Measurements from ENCODE around the gene IRAK1.

The IRAK1 gene

DNA sequence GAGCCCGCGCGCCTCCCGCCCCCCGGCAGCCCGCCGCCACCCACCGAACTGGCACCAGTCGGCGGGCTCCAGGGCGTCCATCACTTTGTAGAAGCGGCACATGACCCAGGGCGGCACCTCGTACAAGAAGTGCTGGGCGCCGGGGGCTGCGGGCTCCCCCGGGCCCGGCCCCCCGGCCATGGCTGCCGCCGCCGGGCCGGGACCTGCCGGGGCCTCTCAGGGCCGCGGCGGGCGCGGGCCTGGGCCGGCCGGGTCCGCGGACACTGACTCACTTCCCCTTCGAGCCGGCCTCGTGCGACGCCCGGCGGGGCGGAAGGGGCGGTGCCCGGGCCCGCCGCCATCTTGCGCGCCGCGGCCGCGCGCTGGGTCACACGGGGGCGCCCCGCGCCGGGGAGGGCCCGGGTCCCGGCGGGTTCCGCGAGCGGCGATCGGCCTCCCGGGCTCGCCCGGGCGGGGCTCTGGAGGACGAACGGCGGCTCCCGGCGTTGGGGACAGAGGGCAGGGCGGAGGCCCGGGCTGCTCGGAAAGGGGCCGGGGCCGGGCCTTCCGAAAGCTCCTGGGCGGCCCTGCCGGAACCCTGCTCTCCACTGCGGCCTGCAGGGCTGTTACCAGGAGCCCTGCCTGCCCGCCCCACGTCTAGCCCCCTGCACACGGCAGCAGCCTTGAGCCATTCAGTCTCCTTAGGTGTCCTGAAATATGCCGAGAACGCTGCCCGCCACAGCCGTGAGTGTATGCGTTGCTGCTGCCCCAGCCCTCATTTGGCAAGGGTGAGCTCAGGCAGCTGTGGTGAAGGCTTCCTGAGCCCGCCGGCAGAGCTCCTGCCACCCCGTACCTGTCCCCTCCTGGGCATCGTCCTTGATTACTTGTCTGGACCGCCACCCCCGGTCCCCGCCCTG is at the start of gene IRAK1:
Gene IRAK1, minus strand, starts transcription at position 270 of the 896 bp plus-strand sequence. Its CDS starts 90 bp downstream, at position 180.
- peak; percentile 51 for DNase-seq

DNA sequence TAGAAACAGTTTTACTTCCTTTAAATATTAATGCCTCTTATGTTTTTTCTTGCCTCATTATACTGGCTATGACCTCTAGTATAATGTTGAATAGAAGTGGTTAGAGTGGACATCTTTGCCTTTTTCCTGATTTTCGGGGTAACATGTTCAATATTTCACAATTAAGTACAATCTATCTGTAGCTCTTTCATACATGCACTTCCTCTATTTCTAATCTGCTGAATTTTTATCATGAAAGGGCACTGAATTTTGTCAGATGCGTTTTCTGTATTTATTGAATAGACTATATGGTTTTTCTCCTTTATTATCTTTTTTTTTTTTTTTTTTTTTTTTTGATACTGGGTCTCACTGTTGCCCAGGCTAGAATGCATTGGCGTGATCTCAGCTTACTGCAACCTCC is 48.9 kb upstream of the IRAK1 start:
- no peak for DNase-seq

DNA sequence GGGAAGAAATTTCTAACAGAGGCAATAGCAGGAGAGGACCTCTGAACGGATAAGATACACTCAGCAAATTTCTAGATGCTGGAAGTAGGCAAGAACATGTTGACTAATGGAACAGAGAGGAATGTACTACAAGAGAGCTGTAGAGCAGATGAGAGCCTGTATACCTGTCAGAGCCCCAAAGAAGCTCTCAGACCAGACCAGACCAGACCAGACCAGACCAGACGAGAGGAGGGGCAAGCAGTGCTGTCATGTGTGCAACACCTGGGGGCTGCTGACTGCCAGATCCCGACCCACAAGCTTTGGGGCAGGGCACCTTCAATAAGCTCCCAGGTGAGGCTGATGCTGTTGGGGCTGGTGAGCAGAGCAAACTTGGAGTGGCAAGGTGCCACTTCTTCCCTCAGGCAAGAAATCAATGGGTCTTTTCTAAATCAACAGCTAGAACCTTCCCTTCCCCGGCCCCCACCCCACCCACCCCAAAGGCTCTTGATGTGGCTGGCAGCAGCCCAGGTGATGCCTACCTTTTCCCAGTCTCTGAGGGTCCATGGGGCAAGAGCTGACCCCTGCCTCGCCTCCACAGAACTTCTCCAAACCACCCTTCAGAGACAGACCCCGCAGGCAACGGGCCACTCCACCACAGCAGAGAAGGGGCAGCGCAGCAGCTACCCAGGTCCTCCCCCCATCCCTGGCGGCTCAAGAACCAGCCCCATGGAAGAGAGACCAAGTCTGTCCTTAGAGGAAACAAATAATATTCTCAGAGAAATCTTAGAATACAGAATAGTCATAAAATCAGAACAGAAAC is 45.1 kb upstream of the IRAK1 start:
- no peak for DNase-seq

DNA sequence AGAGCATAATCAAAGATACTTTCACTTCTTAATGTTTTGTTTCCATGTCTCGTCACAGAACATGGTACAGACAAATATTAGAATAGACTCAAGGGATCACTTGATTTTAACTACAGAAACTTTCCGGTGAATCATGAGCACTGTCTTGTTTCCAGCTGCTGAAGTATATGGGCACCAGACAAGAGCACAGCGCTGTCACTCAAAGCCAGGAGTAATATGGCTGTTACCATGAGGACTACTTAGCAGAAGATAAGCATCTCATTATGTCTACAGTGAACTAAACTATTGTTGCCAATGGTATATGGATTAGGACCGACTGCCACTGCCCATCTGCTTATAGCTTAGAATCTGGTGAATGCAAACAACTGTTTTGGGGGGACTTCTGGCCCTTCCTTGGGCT is 43.5 kb upstream of the IRAK1 start:
- peak; percentile 7 for DNase-seq

DNA sequence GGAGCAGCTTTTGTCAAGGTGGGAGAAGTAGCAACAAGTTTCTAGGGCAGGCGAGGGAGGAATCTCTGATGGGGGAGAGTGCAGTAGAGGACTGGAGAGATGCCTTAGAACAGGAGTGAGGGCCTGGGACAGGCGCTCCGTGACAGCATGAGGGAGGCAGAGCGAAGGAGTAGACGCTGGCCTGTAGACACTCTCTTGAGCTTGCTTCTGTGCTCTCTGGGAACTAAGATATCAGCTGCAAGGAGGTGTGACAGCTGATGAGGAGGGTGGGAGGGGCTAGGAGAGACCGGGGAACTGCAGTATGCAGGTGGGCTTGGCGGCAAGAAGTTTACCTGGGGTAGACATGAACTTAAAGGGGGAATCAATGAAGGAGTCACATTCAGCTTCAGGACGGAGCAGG is 42.1 kb upstream of the IRAK1 start:
- no peak for DNase-seq

DNA sequence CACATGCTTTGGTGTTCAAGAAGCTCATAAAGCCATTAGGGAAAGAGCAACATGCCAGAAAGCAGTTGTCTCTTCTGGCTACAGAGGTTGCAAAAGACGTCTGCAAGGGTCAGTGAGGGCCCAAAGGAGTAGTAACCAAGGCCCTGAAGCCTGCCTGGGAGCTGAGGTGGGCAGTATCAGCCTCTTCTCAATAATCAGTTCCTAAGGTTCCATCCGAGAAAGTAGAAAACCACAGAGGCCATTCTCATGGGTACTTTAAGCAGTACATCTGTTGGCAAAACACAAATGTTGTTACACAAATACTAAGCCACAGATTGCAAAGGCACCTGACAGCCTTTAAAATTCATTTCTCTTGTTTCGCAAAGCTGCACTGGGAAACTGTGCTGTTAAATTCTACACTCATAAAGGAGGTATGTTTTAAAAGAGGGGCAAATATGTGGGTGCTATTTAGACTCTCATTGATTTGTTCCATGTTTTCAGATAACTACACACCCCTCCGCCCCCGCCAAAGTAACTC is 40.1 kb upstream of the IRAK1 start:
- no peak for DNase-seq

DNA sequence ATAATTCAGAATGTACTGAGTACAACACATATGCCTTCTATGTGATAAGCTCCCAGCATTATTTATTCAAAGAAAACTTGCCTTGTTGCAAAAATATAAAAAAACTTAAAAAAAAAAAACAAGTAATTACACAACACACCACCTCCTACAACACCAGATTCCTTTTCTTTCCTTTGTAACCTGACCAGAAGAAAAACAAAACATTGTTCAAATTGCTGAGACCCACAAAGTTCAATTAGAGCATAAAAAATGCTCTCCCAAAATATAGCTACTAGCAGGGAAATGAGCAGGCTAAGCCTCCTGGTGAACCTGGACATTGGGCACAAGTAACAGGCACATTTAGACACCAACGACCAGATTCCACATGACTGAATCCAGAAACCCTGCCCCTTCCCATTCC is 39.5 kb upstream of the IRAK1 start:
- DNase-seq: no peak

DNA sequence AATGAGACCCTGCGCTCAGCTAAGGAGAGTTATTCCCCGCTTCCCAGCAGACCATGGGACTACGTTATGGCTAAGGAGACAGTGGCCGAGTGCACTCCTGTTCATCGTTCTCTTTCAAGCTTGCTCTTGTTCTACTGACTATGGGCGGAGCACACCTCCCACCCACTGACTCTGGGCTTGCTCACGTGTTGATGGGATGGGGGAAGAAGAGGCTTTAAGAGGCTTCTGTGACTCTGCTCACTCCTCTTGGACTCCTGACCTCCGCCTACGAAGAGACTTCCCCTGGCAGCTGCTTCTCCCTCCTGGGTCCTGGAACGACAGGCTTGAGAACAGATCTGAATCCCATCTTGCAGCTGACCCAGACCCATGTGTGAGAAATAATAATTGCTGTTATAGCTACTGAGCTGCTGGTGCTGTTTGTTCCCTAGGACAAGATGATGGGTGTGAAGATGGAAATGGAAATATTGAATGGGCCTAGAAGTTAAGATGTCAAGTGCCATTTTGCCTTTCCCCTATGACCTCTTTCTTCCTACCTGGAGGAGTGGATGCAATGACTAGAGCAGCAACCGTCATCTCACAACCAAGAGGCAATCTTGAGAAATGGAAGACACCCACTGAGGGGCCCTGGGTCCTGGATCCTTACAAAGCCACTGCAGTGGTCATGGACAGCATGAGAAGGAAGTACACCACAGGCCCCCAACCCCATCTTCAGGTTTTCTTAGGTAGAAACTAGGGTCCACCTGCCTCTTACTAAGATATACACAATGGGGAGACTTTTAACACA is 38.7 kb upstream of the IRAK1 start:
- DNase-seq: no peak

DNA sequence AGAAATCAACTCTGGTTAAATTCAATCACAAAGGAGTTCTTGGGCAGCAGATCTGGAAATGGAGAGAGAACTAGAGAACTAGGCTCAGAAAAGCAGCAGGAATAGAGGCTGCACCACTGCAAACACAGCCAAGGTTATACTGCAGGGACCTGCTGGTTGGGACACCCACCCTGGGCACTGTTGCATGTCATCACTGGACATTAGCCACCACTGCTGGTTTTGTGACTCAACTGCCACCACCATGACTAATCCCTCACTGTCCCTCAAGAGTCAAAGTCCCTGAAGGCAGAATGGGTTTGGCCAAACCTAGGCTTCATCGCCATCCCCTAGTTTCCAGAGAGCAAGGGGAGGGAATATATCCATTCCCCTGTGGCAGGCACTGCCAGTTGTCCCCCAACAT is 38.1 kb upstream of the IRAK1 start:
- no peak for DNase-seq

DNA sequence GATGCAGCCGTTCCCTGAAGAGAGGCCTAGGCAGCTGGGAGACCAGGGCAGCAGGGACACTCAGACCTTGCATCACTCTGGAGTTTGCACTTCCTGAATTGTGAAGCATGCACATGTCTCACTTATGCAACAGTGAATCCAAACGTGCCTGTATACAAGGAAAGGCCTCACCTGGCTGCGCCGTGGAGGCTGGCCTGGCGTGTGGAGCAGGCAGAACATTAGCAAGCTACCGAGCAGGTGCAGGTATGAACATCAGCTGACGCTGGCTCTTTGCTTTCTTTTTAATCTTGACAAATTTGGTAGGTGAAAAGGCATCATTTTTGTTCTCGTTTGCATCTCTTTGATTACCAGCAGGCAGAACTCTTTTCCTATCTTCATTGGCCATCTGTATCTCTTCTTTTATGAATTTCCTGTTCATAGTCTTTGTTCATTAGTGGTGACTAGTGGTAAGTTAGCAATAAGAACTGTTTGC is 37.1 kb upstream of the IRAK1 start:
- DNase-seq: no peak

DNA sequence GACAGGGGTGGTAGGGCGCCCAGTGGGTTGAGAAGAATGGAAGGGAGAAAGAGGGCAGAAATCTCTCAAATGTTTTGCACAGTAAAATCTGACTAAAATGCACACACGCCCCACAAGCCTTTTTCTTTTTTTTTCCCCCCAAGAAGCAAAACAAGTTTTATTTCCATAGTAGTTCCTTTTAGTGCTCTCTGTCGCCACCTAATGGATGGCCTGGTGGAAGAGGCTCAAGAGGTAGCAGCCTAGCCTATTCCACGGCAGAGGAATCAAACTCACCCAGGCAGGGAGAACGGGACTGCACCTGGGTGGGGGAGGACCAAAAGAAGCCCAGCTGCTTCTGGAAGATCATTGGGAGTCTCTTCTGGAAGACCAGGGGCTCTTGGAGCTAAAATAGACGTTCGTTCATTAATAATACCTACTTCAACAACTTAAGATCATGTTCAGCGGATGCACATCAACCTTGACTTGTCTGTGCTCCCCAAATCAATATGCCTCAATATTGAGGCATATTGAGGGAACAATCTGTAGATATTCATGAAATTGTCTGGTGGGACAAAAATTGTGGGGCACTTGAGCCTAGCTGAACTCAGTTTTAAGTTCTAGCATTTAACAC is 31.6 kb upstream of the IRAK1 start:
- DNase-seq: peak; percentile 79

DNA sequence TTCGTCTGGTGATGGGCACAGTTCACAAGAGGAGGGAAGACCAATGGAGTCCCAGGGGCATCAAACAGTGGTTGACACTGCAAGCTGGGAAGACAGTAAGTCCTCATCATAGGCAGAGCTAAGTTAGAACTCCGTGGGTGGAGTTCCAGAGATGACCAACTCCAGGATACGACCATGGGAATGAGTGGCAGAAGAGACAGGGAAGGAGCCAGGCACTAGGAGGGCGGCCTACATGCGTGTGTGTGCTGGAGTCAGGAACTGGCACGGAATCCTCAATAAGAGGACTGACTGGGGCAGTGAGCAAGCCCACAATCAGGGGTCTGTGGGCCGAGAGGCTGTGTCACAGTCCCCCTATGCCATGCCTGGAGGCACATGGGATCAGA is 30.4 kb upstream of the IRAK1 start:
- no peak for DNase-seq

DNA sequence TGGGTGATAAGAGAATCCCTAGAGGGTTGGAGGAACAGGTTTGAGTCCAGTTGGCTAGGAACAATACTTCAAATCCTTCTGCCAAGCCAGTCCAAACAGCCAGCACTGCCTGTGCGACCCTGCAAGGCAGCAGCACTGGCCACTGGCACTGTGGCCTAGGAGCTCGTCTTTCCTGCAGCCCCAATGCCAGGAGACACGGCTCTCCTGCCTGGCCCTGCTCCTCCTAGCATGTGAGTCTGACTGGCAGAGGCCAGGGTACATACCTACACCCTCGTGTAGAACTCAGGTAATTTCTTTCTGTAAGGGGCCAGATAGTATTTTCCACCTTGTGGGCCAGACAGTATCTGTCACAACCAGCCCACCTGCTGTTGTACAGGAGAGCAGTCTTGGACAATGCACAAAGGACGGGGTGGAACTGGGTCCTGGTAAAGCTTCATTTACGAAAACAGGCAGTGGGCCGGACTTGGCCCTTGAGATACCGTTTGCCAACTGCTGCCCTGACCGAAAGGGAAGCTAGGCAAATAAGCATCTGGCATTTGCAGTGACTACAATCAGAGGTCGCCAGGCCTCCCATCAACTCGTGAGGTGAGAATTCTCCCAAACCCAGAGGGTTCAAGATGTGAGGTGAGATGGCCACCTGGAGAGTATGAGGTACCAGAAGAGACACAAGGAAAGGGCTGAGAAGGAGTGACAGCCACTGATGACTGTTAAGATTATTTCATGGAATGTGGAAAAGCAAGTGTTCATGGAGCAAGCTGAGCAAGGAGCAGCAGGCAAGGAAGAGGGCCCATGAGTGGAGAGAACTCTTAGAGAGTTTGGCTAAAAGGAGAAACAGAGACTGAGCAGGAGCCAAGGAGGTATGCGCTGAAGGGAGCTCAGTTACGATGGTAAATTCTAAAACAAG is 29.8 kb upstream of the IRAK1 start:
- no peak for DNase-seq

DNA sequence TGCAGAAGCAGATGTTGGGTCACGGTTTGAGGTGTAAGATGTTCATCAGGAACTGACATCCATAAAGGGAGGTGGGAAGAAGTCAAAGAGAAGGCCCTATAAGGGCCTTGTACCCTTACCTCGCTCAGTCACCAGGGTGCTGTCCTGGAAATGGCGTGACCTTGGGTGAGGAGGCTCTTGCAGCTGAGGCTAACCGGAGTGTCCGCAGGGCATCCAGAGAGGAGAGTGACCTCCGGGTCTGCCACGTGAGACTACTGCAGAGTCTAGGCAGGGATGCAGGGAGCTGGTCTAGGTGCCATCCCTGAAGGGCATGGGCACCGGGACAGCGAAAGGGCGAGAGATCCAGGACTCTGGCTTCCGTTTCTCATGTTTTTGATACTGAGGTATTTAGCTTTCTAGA is 28.7 kb upstream of the IRAK1 start:
- no peak for DNase-seq

DNA sequence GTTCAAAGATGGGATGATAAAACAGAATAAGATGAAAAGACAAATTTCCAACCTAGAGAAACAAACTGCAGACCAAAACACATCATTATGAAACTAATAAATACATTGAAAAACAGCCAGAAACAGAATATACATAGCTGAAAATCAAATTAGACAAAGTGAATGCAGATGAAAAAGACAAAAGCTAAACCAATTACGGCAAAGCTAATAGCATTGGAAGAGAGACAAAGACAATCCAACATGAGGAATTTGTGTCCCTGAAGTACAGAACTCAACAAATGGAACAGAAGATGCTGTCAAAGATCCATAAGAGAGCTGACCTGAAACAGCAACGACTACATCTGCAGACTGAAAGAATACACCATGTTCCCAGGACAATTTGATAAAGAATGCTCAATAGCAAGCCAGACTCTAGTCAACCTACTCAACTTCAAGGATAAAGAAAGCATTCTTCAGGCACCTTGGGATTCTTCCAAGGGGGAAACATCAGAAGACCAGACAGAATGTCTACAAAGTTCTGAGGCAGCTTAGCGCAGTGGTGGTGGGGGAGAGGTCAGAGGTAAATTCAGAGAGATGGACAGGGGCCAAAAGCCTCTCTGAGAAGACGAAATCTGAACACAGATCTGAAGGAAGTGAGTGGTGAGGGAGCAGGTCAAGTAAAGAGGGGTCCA is 27.4 kb upstream of the IRAK1 start:
- no peak for DNase-seq

DNA sequence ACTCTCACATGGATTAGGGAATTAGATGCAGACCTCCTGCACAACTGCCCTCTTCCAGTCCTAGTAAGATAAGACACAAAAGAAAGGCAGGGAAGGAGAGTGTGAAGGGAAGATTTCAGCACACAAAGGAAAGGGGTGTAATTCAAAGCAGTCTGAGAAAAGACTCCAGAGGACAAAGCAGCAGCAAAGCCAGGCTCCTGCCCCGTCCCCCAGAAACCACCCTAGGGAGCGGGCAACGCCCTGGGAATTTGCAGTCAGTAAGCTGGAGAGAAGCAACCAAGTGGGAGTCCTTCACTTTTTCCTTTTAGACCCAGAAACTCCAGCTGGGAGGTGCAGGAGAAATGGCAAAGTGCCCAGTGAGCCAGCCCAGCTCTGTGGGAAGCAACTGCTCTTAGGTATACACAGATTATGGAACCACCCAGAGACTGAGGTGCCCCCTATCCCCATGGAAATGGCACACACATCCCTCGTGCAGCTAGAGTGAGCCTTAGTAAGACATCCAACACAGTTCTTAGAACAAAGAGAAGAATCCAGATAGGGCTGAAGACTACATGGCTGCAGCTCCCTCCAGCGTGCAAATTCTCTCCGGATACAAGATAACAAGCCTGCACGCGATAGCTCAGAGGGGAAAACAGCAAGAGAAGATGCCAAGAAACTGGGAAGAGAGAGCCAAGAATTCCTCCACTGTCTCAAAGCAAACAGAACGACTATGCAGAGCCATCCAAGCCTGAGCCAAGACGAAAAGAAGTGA is 26.5 kb upstream of the IRAK1 start:
- DNase-seq: no peak

DNA sequence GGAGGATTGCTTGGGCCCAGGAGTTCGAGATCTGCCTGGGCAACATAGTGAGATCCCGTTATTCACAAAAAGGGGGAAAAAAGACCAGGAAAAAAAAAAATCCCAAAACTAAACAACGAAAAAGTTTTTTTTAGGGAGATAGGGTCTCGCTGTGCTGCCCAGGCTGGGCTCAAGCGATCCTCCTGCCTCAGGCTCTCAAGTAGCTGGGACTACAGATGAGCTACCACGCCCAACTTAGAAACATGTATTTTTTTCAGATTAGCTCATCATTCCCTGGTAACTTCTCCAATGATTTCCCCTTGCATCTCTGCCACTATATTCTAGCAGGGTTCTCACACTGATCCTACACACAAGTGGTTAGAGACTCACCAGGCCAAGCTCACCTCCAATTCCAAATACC is 24.4 kb upstream of the IRAK1 start:
- no peak for DNase-seq

DNA sequence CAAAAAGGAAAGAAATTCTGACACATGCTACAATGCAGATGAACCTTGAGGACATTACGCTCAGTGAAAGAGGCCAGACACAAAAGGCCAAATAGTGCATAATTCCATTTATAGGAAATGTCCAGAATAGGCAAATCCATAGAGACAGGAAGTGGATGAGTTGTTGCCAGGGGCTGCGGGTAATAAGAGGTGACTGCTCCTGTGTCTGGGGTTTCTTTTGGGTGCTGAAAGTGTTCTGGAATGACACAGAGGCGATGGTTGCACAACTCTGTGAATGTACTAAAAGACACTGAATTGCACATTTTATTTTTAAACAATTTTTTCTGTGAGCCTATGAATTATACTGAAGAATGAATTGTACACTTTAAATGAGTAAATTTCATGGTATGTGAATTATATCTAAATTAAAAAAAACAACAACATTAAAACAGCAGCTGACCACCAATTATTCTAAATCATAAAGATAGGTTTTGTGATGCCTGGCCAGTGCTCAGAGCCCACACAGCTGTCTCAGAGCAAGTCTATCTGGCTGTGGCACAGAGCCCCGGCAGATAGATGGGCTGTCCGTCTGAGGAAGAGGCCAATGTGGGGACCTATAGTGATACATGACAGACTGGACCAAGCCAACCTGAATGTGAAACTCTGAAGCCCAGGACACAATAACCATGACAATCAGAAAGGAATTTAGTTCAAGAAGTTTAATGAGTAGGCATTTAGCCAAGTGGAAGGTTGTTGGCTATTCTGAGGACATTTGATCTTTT is 23.5 kb upstream of the IRAK1 start:
- DNase-seq: no peak

DNA sequence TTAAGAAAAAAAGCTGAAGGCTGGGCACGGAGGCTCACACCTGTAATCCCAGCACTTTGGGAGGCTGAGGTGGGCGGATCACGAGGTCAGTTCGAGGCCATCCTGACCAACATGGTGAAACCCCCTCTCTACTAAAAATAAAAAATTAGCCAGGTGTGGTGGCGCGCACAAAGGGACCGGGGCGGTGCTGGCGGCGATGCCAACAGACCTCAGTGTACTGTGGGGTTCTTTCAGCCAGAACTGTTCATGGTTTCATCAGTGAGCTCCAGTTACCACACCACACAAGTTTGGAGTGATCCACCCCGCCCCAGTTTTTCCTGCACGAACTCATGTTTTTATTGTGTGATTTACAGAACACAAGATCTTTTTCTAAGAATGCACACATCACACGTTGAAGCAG is 21.2 kb upstream of the IRAK1 start:
- no peak for DNase-seq
